ENCODE data around the gene HTRA3. TPM values are rescaled to one million over a fixed set of nuclear protein-coding genes. Genes with fewer than 3 reads are reported as not detected.

Gene HTRA3
- total and polyA plus RNA-seq, 2 of the 4 experiments (the other 2 are of a cell fraction): 1.3 to 9.5 TPM

- Histone ChIP-seq H4K91ac (ENCODE audit: insufficient read depth, low read depth, low read length) (no peak overlapping the region), H3K79me1 (ENCODE audit: low read depth in 1 of 2, low read length in 2 of 2) (no peaks in the 10 kb centered on the region), H2BK20ac (ENCODE audit: low read depth, low read length) (no peak overlapping the region), H3K27me3 (ENCODE audit: control insufficient read depth, insufficient read depth, low read length) (peaks cover 18% of the 10 kb centered on the region), H2AFZ (replicated peaks; ENCODE audit: low read length, poor library complexity) (no peak overlapping the region), H3K9me1 (ENCODE audit: insufficient read depth, low read length) (no peaks in the 10 kb centered on the region), H3K23ac (ENCODE audit: low read depth, low read length) (no peak overlapping the region), H3K4me2 (ENCODE audit: low read depth, low read length) (no peak overlapping the region), H3K9me3 (ENCODE audit: control insufficient read depth, insufficient read depth, low read length) (no peaks in the 10 kb centered on the region), H4K8ac (ENCODE audit: low read depth in 2 of 2, low read length in 2 of 2) (no peak overlapping the region), H3K18ac (ENCODE audit: low read depth, low read length) (no peak overlapping the region), H3K4me3 (ENCODE audit: insufficient read depth, low read depth, low read length) (no peak overlapping the region), H3K9ac (ENCODE audit: low read depth, low read length) (no peak overlapping the region), H4K20me1 (ENCODE audit: insufficient read depth, low read length) (no peaks in the 10 kb centered on the region), H2AK9ac (replicated peaks; ENCODE audit: low read depth, low read length, poor library complexity) (no peak overlapping the region), H3K14ac (replicated peaks; ENCODE audit: low read depth, low read length) (no peak overlapping the region), H3K4ac (ENCODE audit: low read depth, low read length) (no peak overlapping the region), H2BK15ac (ENCODE audit: low read depth, low read length) (no peak overlapping the region), H3K4me1 (ENCODE audit: control insufficient read depth, insufficient read depth, low read length) (peaks cover 4% of the 10 kb centered on the region; the same call in 1 of the 2 replicates), H3K56ac (ENCODE audit: extremely low read depth, insufficient read depth, low read length) (no peak overlapping the region), H3K36me3 (ENCODE audit: control insufficient read depth, insufficient read depth, low read length) (no peaks in the 10 kb centered on the region), H3K27ac (ENCODE audit: insufficient read depth, low read length) (no peak overlapping the region), H2AK5ac (ENCODE audit: low read depth, low read length) (no peak overlapping the region), H4K5ac (ENCODE audit: low read depth, low read length) (no peak overlapping the region), H2BK120ac (ENCODE audit: low read depth, low read length) (no peak overlapping the region), H2BK5ac (ENCODE audit: low read depth, low read length, poor library complexity, severe bottlenecking) (no peak overlapping the region)
- TF ChIP-seq CEBPB (IDR thresholded peaks at IDR 0.05; ENCODE audit: low read depth, low read length) (no peak), CHD1 (IDR thresholded peaks at IDR 0.05; ENCODE audit: low read depth, low read length) (no peak), NFE2L2 (IDR thresholded peaks at IDR 0.05; ENCODE audit: low read depth, low read length) (no peak), BHLHE40 (IDR thresholded peaks at IDR 0.05; ENCODE audit: low read depth, low read length) (no peak), MAZ (IDR thresholded peaks at IDR 0.05; ENCODE audit: borderline replicate concordance, low read depth, low read length) (no peak), FOS (IDR thresholded peaks at IDR 0.05; ENCODE audit: low read depth, low read length) (no peak), SMC3 (IDR thresholded peaks at IDR 0.05; ENCODE audit: low read depth, low read length) (no peak), CTCF (conservative IDR thresholded peaks at IDR 0.05; ENCODE audit: low read depth, low read length) (no peak), POLR2A (IDR thresholded peaks at IDR 0.05; ENCODE audit: low read depth, low read length) (no peak), MXI1 (IDR thresholded peaks at IDR 0.05; ENCODE audit: borderline replicate concordance, low read depth, low read length) (no peak), MAFK (IDR thresholded peaks at IDR 0.05; ENCODE audit: low read depth, low read length) (no peak), RFX5 (IDR thresholded peaks at IDR 0.05; ENCODE audit: low read depth, low read length) (no peak), RAD21 (IDR thresholded peaks at IDR 0.05; ENCODE audit: low read length) (no peak)
- TF ChIP-seq, protein P1, sequence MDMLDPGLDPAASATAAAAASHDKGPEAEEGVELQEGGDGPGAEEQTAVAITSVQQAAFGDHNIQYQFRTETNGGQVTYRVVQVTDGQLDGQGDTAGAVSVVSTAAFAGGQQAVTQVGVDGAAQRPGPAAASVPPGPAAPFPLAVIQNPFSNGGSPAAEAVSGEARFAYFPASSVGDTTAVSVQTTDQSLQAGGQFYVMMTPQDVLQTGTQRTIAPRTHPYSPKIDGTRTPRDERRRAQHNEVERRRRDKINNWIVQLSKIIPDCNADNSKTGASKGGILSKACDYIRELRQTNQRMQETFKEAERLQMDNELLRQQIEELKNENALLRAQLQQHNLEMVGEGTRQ (IDR thresholded peaks at IDR 0.05; ENCODE audit: low read depth, low read length): no peak
- intact Hi-C loops (cut with micrococcal nuclease) (no loop called here), dilution Hi-C loops (cut with HindIII; ENCODE audit: low sequenced_read_pairs, unreplicated experiment) (no loop called here), in situ Hi-C loops (cut with MboI; ENCODE audit: low sequenced_read_pairs) (no loop called here)
- ChIA-PET POLR2A (ENCODE audit: unreplicated experiment) (no interaction called here), CTCF (no interaction called here)
- no TSS peak for BruUV-seq (replicated peaks)
- ATAC-seq (ENCODE audit: low read depth): no peak
- WGBS, 2 experiments (ENCODE audit: extremely low coverage in 2 of 2, insufficient read length in 1 of 2): 90% methylated on average over 29 of the region's 39 CpGs; no CpG with 5 or more reads in 1 of the 2 experiments
- DNase-seq: no peak
Observed at GRCh38 chr4:8345946-8346814, 76.6 kb downstream of the HTRA3 start.

All from IMR-90 (cell line).